DMS79 (cell line): ENCODE measurements around the gene PTBP2.

Experiments
- DNase-seq: peaks from one replicate; lab custom pipeline; 2025; lab: John Stamatoyannopoulos, UW

Gene PTBP2, protein sequence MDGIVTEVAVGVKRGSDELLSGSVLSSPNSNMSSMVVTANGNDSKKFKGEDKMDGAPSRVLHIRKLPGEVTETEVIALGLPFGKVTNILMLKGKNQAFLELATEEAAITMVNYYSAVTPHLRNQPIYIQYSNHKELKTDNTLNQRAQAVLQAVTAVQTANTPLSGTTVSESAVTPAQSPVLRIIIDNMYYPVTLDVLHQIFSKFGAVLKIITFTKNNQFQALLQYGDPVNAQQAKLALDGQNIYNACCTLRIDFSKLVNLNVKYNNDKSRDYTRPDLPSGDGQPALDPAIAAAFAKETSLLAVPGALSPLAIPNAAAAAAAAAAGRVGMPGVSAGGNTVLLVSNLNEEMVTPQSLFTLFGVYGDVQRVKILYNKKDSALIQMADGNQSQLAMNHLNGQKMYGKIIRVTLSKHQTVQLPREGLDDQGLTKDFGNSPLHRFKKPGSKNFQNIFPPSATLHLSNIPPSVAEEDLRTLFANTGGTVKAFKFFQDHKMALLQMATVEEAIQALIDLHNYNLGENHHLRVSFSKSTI

GRCh38 chr1:96721416-96722160 is at the start of gene PTBP2:
Gene PTBP2, plus strand, starts transcription at chr1:96721784. Its CDS starts 81 bp downstream, at chr1:96721865.
- peak; percentile 72 for DNase-seq

DNA sequence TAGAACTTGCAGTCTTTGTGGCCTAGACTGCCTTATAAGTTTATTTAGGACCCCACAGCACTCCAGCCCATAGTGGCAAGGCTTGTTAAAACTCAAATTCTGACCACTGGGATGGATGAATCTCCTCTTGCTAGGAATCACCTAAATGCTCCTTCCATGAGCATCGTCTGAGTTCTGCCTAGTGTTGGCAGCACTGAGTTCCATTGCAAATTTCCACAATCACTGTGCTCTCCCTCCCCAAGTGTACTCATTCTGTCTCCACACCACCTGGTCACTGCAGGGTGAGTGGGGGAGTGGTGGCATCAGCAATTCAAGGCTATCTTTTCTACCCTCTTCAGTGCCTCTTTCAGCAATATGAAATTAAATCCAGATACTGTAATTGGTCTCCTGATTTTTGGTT is 46.7 kb upstream of the PTBP2 start:
- no peak for DNase-seq

GRCh38 chr1:96682056-96682455 is 39.5 kb upstream of the PTBP2 start:
- no peak for DNase-seq

DNA sequence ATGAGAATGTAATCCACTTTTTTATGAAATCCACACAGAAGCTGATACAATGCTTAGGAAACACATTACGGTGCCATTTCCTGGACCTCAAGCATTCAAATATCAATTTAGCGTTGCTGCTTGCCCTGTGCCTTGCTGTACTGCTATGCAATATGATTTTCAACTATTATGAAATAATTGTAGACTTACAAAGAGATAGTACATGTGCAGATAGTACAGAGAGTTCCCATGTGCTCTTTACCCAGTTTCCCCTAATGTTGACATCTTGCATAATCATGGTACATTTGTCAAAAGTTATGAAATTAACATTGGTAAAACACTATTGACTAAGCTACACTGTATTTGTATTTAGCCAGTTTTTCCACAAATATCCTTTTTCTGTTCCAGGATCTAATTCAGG is 37.7 kb upstream of the PTBP2 start:
- DNase-seq = no peak

DNA sequence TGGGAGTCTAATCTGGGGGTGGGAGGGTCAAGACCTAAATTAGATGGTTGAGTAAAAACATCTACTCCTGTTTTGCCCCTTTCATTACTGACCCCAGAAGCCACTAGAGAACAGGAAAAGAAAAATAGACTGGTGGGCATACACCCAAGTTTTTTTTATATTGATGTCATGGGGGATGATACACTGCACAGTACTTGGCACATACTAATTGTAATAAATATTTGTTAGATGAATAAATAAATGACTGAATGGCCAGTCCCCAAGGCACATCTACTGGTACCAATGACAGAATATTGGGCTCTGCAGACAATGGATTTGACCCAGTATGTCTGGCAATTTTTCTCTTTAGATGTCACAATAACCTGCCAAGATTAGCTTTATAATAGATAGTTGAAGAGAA is 36.8 kb upstream of the PTBP2 start:
- no peak for DNase-seq

DNA sequence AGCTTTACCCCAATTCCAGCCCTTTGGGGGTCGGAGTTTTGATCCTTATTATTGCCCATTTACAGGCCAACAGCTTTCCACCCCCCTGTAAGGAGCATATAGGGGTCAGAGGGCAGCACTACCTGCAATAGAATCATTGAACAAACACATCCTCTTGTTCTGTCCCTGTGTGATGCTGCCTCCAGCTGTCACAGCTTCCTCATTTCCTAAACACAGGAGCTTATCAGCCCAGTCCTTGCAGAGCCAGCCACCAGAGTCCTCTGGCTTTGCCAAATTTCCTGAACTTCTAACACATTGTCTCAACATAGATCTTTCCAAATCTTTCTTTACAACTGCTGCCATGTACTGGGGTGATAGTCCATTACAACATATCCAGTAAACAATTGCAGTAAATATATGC is 32.8 kb upstream of the PTBP2 start:
- DNase-seq = no peak

DNA sequence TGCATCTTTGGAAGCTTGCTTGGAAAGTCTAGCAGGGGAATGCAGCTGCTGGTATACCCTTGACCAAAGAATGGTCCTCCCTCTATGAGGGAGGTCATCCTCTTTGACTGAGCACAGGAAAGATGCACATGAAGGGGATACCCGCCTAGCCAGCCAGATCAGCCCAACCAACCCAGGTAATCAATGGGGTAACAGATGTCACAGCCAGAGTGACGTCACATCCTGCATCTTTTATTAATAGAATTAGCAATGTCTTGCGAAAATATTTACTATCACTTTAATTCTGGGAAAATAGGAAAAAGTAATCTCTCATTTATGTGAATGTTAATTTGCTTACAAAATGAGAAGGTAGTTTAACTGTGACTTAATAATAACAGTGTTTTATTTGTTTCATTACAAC is 25.6 kb upstream of the PTBP2 start:
- no peak for DNase-seq

DNA sequence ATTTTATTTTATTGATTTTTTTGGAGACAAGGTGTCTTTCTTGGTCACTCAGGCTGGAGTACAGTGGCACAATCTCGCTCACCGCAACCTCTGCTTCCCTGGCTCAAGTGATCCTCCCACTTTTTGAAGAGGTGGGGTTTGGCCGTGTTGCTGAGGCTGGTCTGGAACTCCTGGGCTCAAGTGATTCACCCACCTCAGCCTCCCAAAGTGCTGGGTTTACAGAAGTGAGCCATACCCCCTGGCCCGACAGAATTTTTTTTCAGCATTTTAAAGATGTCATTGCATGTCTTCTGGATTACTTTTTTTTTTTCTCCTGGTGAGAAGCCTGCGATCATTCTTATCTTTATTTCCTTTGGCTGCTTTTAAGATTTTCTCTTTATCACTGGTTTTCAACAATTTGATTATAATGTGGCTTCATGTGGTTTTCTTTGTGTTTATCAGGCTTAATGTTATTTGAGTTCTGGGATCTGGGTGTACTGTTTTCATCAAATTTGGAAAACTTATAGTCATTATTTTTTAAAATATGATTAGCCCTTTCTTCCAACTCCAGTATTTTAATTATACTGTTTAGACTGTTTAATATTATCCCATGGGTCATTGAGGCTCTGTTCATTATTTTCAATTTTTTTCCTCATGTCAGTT is 23.1 kb upstream of the PTBP2 start:
- no peak for DNase-seq

DNA sequence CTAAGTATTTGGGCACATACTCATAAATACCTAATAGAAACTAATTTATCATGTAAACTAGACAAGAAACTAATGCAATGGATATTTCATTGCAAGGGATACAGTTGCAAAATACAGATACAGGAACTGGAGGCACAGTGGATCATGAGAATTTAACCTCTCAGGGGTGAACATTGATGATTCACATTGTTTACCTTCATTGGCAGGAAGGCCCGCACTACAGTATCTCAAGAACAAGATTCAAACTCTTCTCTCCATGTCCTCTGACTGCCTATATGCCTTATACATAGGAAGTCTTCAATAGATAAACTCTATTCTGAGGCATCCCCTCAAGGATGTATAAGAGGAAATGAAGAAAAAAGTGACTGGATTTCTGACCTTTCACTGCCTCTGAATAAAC is 18.4 kb upstream of the PTBP2 start:
- DNase-seq = no peak

DNA sequence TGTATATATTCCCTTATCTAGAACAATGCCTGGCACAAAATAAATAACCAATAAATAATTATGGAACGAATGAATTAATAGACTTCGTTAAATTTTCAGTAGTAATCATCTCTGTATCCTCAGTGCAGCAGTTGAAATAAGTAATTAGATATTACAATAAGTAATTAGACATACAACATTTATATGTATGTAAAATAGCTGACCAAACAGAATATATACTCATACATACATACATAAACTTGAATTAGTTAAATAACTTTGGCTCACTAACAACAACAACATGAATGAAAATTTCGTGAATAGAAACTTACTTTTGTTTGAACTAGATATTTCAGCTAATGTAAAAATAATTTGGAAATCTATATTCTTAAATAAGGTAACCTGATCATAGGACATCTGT is 14.6 kb upstream of the PTBP2 start:
- DNase-seq = no peak

DNA sequence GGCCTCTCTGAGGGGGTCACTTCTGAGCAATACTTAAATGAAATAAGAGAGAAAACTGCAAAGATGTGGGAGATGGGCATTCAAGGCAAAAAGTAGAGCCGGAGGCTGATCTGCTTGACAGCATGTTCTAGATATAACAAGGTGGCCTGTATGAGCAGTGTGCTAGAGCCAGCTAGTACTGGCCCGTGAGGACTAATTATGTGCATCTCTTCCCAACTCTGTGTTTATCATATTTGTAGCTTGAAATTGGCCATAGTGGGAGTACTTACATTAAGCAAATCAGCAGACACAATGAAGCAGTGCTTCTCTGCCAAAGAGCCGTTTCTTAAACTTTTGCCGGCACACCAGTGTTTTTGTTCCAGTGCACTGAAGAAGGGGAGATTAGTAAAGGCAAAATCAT is 13.1 kb upstream of the PTBP2 start:
- DNase-seq = no peak

DNA sequence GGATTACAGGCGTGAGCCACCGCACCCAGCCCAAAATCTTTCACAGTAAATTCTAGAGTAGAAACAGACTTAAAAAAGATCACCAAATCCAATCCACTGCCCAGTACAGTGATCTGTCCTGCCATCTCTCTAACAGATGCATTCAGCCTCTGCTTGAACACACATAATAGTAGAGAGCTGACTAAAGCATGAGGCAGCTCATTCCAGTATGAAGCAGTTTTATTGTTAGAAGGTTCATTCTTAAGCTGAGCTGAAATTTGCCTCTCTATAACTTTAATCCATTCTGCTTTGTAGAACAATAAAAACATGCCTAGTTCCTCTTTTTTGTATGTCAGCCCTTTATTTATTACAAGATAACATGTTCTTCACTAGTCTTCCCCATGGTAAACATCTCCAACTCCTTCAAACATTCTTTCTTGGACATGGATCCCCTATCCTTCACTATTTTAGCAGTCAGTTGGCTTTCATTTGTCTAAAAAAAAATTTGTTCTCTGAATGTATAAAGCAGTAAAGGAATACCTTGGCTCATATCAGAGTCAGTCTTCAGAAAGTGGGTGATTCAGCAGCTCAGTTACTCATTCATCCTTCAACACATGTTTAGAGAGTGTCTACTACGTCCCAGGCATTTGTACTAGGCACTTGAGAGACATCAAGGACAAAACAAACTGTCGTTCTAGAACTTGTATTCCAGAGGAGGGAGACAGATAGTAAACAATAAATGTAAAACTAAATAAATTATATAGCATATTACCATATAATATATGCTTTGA is 10.7 kb upstream of the PTBP2 start:
- no peak for DNase-seq

GRCh38 chr1:96713649-96714048 is 7.9 kb upstream of the PTBP2 start:
- DNase-seq = no peak

GRCh38 chr1:96714881-96715280 is 6.7 kb upstream of the PTBP2 start:
- DNase-seq = no peak

- DNase-seq = no peak
Measured at GRCh38 chr1:96715482-96715881, 6.1 kb upstream of the PTBP2 start.

DNA sequence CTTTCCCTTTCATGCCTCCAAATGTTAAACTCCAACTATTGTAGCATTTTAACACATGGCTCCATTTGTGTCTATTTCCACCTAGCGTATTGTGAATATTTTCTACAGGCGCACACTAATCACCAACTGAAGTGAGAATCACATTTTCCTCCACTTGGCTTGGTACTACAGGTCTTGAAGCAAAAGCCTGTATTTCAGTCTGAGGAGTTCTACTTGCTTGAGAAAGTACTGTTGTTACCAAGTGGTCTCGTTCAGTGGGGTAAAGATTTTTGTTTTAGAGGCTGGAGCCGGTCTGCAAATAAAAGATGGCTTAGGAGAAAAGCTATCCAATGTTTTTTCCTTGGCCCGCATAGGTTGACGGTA is 550 bp upstream of the PTBP2 start:
- DNase-seq = no peak

DNA sequence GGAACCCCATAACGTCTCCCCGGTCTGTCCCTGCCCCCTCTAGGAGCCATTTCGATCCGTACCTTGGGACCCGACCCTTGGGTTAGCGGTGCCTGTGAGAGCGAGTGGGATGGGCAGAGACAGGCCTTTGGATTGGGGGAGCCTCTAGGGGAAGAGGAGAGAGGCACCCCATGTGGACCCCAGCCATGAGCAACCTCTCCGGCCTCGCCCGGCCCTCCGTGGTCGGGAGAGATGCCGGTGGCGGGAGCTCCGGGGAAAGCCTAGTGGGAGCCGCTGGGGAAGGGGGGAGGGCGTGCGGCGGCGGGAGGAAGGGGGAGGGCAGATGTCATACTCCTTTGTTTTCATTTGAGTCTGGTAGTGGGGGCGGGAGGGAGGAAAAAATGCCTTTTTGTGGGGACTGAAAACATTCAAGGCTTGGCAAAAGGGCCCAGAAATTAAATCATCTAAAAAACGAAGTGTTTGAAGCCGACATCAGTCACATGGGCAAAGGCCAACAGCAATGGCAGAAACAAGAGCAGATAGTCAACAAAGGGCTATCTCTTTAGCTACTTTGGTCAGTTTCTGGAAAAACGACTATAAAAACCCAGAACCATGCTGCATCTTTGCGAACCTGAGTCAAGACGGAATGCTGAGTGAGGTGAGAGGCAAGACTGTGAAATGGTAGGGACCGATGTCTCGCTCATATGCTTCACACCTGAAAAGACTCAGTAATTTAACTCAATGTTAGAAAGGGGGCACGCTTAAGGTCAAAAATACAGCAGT is 758 bp downstream of the PTBP2 start:
- peak; percentile 45 for DNase-seq

- no peak for DNase-seq
Measured at GRCh38 chr1:96722958-96723357, 1.4 kb downstream of the PTBP2 start.

GRCh38 chr1:96723377-96723776 is 1.8 kb downstream of the PTBP2 start:
- no peak for DNase-seq

DNA sequence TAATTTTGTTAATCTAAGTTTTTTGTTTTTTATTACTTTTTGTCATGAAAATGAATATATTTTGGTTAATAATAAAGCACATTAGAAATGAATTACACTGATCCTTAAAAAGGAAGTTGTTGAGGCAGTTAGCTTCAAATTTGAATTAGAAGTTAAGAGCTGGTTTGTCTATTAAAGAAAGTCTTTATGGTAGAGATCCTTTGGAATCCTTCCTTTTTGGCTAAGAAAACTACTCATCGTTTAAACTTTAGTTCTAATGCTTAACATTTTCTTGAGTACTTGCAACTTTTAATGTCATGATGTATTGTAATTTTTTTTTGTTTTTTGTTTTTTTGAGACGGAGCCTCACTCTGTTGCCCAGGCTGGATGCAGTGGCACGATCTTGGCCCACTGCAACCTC is 2.4 kb downstream of the PTBP2 start:
- DNase-seq = no peak

DNA sequence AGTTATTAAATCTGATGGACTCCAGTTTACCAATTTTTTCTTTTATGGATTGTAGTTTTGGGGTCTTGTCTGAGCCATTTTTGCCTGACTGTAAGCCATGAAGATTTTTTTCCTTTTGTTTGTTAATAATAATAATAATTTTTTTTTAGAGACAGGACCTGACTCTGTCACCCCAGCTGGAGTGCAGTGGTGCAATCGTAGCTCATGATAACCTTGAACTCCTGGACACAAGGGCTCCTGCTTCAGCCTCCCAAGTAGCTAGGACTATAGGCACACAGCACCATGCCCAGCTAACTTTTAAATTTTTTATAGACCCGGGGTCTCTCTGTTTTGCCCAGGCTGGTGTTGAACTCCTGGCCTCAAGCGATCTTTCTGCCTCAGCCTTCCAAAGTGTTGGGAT is 6.3 kb downstream of the PTBP2 start:
- no peak for DNase-seq
